HG03565 (cell line): ENCODE data around the gene C19orf25.
"Not testable (repeated sequence)": the region's sequence is repeated elsewhere in the genome, so short reads cannot be mapped to it uniquely, and the experiment has no call there.

Experiments used
- ATAC-seq: cut with Tn5 transposase; IDR thresholded peaks from one replicate; pipeline ENCODE4 v1.9.1; 2021; ENCODE audit warnings: mild to moderate bottlenecking, moderate library complexity; ENCODE audit not compliant: unreplicated experiment

C19orf25 gene

GRCh38 chr19:1449467-1450442 lies 29.3 kb downstream of the C19orf25 start, which contains the start of gene APC2:
TSS of gene APC2 (plus strand) at chr19:1450121. CDS start at chr19:1453002, 2,881 bp downstream.
- ATAC-seq, result no peak

- no peak for ATAC-seq
Measured at GRCh38 chr19:1447944-1448343, 31.1 kb downstream of the C19orf25 start.

- ATAC-seq, result no peak
Measured at GRCh38 chr19:1447504-1447903, 31.5 kb downstream of the C19orf25 start.

- ATAC-seq, result no peak
Measured at GRCh38 chr19:1446713-1447481, 32.1 kb downstream of the C19orf25 start.

DNA sequence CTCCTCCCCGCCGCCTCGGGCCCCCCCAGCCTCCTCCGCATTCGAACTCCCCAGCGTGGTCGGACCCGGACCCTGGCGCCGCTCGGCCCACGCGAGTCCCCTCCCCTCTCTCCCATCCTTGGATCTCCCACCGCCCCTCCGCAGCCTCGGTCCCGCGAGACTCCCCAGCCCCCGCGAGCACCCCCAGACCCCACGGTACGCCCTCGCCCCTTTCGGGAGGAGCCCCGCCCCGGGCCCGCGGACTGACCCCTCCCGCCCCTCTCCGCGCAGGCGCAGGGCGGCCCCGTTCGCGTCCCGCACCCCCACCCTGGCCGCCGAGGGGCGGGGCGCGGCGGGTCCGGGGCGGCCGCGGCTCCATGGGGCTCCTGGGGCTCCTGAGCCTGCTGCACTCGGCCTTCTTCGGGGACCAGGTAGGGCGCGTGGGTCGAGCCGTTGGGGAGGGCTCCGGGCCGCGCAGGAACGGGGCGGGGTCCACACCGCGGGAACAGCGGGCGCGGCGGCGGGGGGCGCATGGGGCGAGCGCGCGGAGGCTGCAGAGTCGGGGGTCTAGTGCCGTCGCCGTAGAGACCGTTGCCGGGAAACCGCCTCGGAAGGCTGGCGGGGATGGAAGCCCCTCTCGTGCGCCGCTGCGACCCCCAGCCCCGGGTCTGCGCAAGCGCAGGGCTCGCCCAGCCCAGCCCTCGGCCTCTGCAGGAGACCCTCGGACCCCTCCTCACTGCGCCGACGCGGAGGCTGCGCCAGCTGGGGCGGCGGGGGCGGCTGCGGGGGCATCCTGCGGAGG lies 32.9 kb downstream of the C19orf25 start:
- ATAC-seq, result no peak

DNA sequence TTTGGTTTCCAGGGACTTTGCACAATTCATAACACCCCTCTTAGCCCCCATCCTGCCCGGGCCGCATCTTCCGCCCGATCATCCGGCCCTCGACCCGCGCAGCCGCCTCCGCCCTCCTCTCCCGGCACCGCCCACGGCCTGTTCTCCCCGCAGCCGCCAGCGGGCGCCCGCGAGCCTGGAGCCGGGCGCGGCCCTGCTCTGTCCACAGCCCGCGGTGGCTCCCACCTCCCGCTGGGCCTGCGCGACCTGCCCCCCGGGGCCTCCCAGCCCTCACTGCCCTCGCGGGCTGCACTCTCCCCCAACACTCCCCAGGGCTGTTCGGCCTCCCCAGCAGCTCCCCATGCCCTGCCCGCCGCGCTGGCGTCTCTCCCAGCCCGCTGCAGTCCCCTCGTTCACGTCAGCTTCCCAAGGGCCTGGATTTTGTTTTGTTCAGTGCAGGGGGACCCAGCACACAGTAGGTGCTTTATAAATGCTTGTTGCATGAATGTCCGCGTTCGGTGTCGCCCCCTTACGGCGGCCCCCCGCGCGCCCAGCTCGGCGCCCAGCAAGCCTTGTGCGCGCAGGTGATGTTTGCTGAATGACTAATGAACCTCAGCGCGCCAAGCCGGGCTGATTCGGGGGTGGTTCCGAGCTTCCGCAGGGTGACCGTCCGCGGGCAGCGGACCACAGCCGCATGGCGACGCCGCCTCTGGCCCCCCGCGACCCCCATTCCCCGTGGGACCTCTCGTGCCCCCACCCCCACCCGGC lies 33.7 kb downstream of the C19orf25 start:
- ATAC-seq, result peak; percentile 52

GRCh38 chr19:1441677-1442438 lies 37.2 kb downstream of the C19orf25 start:
- ATAC-seq, result no peak

DNA sequence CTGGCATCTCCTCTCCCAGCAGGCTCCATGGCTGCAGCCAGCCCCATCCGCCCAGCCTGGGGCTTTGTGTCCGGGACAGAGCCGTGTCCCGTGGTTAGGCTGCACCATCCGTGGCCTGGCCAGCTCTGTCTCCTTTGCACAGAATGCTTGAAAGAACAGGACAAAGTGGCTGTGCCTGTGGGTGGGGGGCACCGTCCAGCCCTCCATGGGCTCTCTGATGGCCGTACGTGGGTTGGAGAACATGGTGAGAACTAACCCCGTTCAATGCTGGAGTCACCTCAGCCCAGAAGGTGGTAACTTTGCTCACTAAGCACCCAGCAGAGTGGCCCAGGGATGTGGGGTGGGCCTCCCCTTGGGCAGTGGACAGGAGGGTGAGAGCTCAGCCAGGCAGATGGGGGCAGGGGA lies 38.0 kb downstream of the C19orf25 start:
- ATAC-seq, result no peak

- no peak for ATAC-seq
Measured at GRCh38 chr19:1440418-1440801, 38.6 kb downstream of the C19orf25 start.

- ATAC-seq, result not testable (repeated sequence)
Measured at GRCh38 chr19:1439525-1440417, 39.2 kb downstream of the C19orf25 start.

DNA sequence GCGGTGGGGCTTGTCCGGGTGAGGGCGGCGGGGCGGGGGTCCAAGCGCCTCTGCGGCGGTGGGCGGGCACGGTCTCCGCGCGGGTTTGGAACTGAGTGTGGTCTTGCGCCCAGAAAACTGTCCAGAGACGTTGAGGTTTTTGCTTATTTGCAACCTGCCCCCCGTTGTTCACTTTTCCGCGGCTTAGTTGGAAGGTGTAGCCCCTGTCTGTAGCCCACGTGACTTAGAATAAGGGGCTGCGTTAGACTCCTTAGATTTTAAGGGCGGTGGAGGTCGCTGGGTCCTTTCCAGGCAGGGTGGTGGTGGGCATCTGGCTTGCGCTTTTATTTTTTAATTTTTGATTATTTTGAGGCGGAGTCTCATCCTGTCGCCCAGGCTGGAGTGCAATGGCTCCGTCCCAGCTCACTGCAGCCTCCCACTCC lies 40.1 kb downstream of the C19orf25 start:
- no peak for ATAC-seq

- ATAC-seq, result peak; percentile 74
Measured at GRCh38 chr19:1438035-1438932, 40.7 kb downstream of the C19orf25 start, which contains the start of gene RPS15. TSS of gene RPS15 (plus strand) at chr19:1438396. CDS start at chr19:1438426, 30 bp downstream.

DNA sequence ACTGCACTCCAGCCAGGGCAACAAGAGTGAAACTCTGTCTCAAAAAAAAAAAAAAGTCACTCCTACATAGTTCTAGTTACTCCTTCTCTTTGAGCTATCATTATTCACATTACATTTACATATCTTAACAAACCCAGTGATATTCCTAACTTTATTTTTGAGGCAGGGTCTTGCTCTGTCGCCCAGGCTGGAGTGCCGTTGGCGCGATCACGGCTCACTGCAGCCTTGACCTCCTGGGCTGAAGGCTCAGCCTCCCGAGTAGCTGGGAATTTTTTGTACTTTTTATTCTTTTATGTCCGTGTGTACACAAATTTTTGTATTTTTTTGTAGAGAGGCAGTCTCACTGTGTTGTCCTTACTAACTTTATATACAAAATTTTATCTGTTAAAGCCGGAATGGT lies 41.4 kb downstream of the C19orf25 start:
- no peak for ATAC-seq

DNA sequence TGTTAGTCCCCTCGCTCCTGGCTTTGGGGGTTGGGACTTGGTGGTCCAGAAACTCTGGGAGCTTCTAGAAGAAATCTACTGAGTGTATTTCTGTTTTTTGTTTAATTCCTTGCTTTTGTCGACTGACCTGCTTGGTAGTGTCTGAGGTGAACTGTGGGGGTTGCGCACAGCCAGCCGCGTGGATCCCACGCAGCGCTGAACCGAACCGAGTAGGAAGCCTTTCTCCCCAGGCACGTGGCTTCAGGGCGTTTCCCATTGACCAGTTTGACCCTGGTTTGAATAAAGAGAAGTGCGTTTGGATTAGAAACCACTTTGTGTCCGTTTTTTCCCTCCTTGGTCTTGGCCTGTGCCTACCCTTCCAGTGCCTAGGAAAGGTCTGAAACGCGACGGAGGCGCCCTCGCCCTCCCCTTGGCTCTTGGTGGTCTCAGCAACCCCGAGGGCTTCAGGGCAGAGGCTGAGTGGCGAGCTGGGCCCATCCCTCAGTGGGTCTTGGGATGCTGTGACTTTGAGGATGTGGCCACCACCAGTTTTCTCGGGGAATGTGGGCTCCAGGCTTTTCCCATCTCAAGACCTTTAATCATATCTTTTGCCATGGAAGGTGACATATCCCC lies 43.5 kb downstream of the C19orf25 start:
- ATAC-seq, result no peak

DNA sequence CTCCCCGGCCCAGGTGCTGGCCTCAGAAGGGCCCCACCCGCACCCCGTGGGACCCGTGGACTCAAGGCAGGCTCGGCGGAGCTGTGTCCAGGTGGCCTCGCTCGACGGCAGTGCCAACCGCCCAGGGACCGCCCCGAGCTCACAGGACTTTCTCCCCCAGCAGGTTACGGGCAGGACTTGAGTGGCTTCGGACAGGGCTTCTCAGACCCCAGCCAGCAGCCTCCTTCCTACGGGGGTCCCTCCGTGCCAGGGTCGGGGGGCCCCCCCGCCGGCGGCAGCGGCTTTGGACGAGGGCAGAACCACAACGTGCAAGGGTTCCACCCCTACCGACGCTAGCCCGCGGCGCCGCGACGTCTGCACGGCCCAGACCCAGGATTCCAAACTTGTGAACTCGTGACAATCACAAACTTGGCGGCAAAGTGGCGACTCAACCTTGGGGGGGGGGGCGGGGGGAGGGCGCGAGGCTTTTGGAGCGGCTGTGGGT lies 44.4 kb downstream of the C19orf25 start:
- no peak for ATAC-seq

- ATAC-seq, result no peak
Measured at GRCh38 chr19:1434040-1434366, 45.0 kb downstream of the C19orf25 start.
